LNCAP (cell line): ENCODE results near the gene TRABD.

Experiments
- CTCF ChIP-seq: fragments of 450-650 bp; IDR thresholded peaks from 2 replicates; pipeline ENCODE4 v1.5.1; 2017; ENCODE audit warnings: mild to moderate bottlenecking

The TRABD gene

GRCh38 chr22:50175921-50176849, 9.5 kb upstream of the TRABD start:
- no peak for TF ChIP-seq CTCF

GRCh38 chr22:50176850-50177536, 8.7 kb upstream of the TRABD start:
- no peak for TF ChIP-seq CTCF

GRCh38 chr22:50177537-50178470, 7.9 kb upstream of the TRABD start:
- no peak for TF ChIP-seq CTCF

GRCh38 chr22:50178471-50178864, 7.2 kb upstream of the TRABD start:
- TF ChIP-seq CTCF: no peak

GRCh38 chr22:50178871-50179869, 6.5 kb upstream of the TRABD start:
- no peak for TF ChIP-seq CTCF

GRCh38 chr22:50179937-50180726, 5.6 kb upstream of the TRABD start:
- TF ChIP-seq CTCF: no peak
